ENCODE results near the gene MN1. TPM values are rescaled to one million over a fixed set of nuclear protein-coding genes. Genes with fewer than 3 reads are reported as not detected.
"Not testable (repeated sequence)": the region's sequence is repeated elsewhere in the genome, so short reads cannot be mapped to it uniquely, and the experiment has no call there.

Gene MN1
- total RNA-seq, 1 donor from 2014 or later = 19.0 TPM

DNA sequence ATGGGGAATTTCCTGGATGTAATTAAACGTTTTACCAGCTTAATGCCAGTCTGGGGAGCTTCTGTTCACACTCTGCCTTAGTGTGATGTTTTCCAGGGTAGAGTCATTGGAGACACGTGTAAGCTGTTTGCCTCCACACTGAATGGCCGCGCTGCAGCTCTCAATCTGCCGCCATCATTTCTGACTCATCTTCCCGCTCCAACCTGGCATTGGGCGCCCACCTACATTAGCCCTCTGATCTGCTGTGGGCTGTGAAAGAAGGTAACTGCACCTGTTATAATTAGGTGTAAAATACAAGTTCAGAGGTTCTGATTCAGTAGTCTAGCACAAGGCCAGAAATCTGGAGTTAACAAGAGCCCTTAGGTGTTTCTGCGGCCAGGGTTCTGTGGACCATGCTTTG, 54.6 kb downstream of the MN1 start:
- Mint-ChIP-seq H3K9me3 (no peaks in the 10 kb centered on the region), H3K27ac (ENCODE audit: unreplicated experiment) (no peak overlapping the region), H3K36me3 (ENCODE audit: low read depth) (no peaks in the 10 kb centered on the region), H3K27me3 (ENCODE audit: low read depth) (peaks cover 36% of the 10 kb centered on the region), H3K4me1 (peaks cover 38% of the 10 kb centered on the region), H3K4me3 (no peak overlapping the region)
- DNase-seq (ENCODE audit: low read depth, low spot score) = no peak
- no peak for TF ChIP-seq CTCF (conservative IDR thresholded peaks at IDR 0.05)

DNA sequence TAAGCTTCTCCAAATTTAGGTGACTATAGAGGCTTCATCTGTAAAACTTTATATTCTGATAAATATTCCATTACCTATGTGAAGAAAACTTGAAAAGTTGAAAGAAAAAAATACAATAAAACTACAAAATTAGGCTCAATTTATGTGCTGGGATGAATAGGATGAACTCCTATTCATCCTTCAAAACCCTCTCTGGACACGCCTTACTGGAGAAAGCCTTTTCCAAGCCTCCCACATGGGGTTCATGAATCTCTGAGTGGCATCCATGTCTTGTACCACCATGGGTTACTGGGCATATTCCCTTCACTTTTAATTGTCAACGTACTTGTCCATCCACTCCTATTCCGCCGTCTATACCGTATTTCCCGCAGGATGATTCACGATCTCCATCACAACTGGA, 55.7 kb downstream of the MN1 start:
- H3K27ac Mint-ChIP-seq (ENCODE audit: unreplicated experiment) = no peak overlapping the region
- H3K36me3 Mint-ChIP-seq (ENCODE audit: low read depth) = no peaks in the 10 kb centered on the region
- no peaks in the 10 kb centered on the region for H3K9me3 Mint-ChIP-seq
- peaks cover 36% of the 10 kb centered on the region for H3K27me3 Mint-ChIP-seq (ENCODE audit: low read depth)
- H3K4me3 Mint-ChIP-seq = no peak overlapping the region
- no peak for DNase-seq (ENCODE audit: low read depth, low spot score)
- H3K4me1 Mint-ChIP-seq = peaks cover 31% of the 10 kb centered on the region
- no peak for TF ChIP-seq CTCF (conservative IDR thresholded peaks at IDR 0.05)

GRCh38 chr22:27745154-27745553, 56.4 kb downstream of the MN1 start:
- no peaks in the 10 kb centered on the region for H3K36me3 Mint-ChIP-seq (ENCODE audit: low read depth)
- H3K4me3 Mint-ChIP-seq = no peak overlapping the region
- TF ChIP-seq CTCF (conservative IDR thresholded peaks at IDR 0.05) = no peak
- no peak overlapping the region for H3K27ac Mint-ChIP-seq (ENCODE audit: unreplicated experiment)
- H3K27me3 Mint-ChIP-seq (ENCODE audit: low read depth) = peaks cover 36% of the 10 kb centered on the region
- DNase-seq (ENCODE audit: low read depth, low spot score) = no peak
- no peaks in the 10 kb centered on the region for H3K9me3 Mint-ChIP-seq
- H3K4me1 Mint-ChIP-seq = peaks cover 24% of the 10 kb centered on the region

DNA sequence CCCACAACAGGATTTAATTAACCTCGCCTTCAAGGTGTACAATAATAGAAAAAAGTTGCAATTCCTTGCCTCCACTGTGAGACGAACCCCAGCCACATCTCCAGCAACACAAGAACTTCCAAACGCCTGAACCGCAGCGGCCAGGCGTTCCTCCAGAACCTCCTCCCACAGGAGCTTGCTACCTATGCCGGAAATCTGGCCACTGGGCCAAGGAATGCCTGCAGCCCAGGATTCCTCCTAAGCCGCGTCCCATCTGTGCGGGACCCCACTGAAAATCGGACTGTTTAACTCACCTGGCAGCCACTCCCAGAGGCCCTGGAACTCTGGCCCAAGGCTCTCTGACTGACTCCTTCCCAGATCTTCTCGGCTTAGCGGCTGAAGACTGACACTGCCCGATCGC, 57.5 kb downstream of the MN1 start:
- not testable (repeated sequence) for H3K36me3 Mint-ChIP-seq (ENCODE audit: low read depth); DNase-seq (ENCODE audit: low read depth, low spot score); H3K9me3 Mint-ChIP-seq; H3K27ac Mint-ChIP-seq (ENCODE audit: unreplicated experiment); H3K4me3 Mint-ChIP-seq
- Mint-ChIP-seq H3K4me1 (peaks cover 14% of the 10 kb centered on the region), H3K27me3 (ENCODE audit: low read depth) (peaks cover 36% of the 10 kb centered on the region)

- no peak overlapping the region for H3K4me3 Mint-ChIP-seq
- H3K9me3 Mint-ChIP-seq = peaks cover 16% of the 10 kb centered on the region
- H3K36me3 Mint-ChIP-seq (ENCODE audit: low read depth) = peaks cover 2% of the 10 kb centered on the region
- DNase-seq (ENCODE audit: low read depth, low spot score) = no peak
- no peak for TF ChIP-seq CTCF (conservative IDR thresholded peaks at IDR 0.05)
- H3K4me1 Mint-ChIP-seq = no peaks in the 10 kb centered on the region
- H3K27ac Mint-ChIP-seq (ENCODE audit: unreplicated experiment) = no peak overlapping the region
- peaks cover 29% of the 10 kb centered on the region for H3K27me3 Mint-ChIP-seq (ENCODE audit: low read depth)
These were observed 61.3 kb downstream of the MN1 start for GRCh38 chr22:27740202-27740748.

GRCh38 chr22:27737521-27737920, 64.0 kb downstream of the MN1 start:
- Mint-ChIP-seq H3K4me3 (no peak overlapping the region), H3K27me3 (ENCODE audit: low read depth) (peaks cover 6% of the 10 kb centered on the region), H3K9me3 (peaks cover 16% of the 10 kb centered on the region), H3K27ac (ENCODE audit: unreplicated experiment) (no peak overlapping the region), H3K36me3 (ENCODE audit: low read depth) (peaks cover 2% of the 10 kb centered on the region), H3K4me1 (no peaks in the 10 kb centered on the region)
- no peak for TF ChIP-seq CTCF (conservative IDR thresholded peaks at IDR 0.05)
- DNase-seq (ENCODE audit: low read depth, low spot score) = no peak
